CD4-positive, alpha-beta T cell treated with Interferon gamma for 1 hour (primary cell): ENCODE measurements around the gene CCDC8.
"Not testable (repeated sequence)": the region's sequence is repeated elsewhere in the genome, so short reads cannot be mapped to it uniquely, and the experiment has no call there.

Source experiments
- DNase-seq: peaks from one replicate; pipeline ENCODE4 v3.0.0-alpha.2; 2020

CCDC8 gene

GRCh38 chr19:46413262-46414031, at the start of gene CCDC8:
Gene CCDC8 (minus strand): TSS chr19:46413564. CDS start chr19:46412810, 754 bp downstream.
- no peak for DNase-seq

DNA sequence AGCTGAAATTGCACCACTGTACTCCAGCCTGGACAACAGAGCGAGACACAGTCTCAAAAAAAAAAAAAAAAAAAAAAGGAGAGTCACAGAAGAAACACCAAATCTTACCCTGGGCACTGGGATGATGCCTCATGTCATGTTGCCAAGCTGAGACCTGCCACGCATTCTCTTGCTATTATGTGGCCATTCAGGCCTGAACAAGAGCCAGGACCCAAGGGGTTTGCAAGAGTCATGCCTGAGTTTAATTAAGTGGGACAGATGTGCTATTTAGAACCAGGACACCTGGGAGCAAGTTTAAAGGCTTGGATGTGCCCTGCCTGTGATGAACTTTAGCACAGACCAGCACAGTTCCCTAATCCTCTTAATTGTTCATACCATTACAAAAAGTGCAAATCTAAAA, 48.2 kb upstream of the CCDC8 start:
- no peak for DNase-seq

GRCh38 chr19:46460981-46461380, 47.6 kb upstream of the CCDC8 start:
- DNase-seq: no peak

DNA sequence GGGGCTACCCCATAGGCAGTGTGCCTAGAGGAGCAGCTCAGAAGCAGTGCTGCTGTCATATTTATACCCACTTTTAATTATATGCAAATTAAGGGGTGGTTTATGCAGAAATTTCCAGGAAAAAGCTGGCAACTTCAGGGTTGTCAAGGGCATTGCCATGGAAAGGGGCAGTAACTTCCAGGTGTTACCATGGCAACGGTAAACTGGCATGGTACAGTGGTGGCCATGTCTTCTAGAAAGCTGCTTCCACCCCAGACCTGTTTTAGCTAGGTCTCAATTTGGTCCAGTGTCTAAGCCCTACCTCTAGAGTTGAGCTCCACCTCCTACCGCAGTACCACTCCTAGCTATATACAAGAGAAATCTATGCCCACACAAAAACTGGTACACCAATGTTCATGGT, 46.7 kb upstream of the CCDC8 start:
- no peak for DNase-seq

GRCh38 chr19:46456930-46457329, 43.6 kb upstream of the CCDC8 start:
- no peak for DNase-seq

DNA sequence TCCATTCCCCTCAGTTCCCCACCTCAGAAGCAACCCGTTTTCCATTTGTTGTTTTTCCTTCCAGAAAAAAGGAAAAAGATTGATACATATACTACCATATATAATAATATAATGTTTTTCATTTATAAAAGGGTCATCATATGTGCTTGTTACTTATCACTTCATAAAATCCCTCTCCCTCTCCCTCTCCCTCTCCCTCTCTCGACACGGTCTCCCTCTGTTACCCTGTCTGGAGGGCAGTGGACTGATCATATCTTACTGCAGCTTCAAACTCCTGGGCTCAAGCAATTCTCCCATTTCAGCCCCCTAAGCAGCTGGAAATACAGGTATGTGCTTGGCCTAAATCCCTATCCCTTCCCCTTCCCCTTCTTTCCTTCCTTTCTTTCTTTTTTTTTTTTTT, 40.9 kb upstream of the CCDC8 start:
- DNase-seq: no peak

- no peak for DNase-seq
Observed at GRCh38 chr19:46453661-46454060, 40.3 kb upstream of the CCDC8 start.

- no peak for DNase-seq
Observed at GRCh38 chr19:46452186-46452585, 38.8 kb upstream of the CCDC8 start.

GRCh38 chr19:46451352-46451751, 38.0 kb upstream of the CCDC8 start:
- DNase-seq: no peak

- no peak for DNase-seq
Observed at GRCh38 chr19:46450737-46451136, 37.4 kb upstream of the CCDC8 start.

- DNase-seq: no peak
Observed at GRCh38 chr19:46449228-46449627, 35.9 kb upstream of the CCDC8 start.

- DNase-seq: no peak
Observed at GRCh38 chr19:46448601-46449000, 35.2 kb upstream of the CCDC8 start.

DNA sequence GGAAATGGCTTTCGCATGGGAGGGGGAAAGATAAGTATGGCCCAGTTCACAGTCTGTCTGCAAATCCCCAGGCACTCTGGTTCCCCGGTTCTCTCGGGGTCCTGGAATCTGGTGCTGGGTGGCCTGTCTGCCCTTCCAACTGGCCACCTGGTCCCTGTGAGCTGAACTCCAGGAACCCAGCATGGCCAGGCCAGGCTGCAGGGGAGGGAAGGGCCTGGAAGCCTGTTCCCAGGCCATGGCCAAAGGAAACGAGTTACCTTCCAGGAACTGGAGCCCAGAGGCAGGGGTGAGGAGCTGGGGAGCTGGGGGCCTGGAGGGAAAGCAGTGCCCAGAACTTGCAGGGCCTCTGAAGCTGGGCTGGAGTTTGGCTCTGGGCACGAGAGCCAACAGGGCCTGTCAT, 34.5 kb upstream of the CCDC8 start:
- no peak for DNase-seq

DNA sequence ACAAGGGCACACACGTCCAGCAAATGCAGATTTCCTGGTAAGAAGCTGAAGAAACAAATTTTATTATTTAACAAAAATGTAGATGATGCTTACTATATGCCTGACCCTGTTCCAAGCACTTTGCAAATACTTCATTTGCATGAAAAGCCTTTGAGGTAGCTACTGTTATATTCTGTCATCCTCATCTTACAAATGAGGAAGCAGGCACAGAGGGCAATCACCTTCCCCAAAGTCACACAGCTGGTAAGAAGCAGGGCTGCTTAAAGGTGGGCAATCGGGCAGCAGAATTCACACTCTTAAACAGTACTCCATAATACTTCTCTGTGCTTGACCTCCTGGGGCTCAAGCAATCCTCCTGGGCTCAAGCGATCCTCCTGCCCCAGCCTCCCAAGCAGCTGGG, 33.6 kb upstream of the CCDC8 start:
- DNase-seq: no peak

GRCh38 chr19:46446021-46446420, 32.7 kb upstream of the CCDC8 start:
- no peak for DNase-seq

GRCh38 chr19:46442808-46443450, 29.6 kb upstream of the CCDC8 start:
- DNase-seq: no peak

- DNase-seq: no peak
Observed at GRCh38 chr19:46441866-46442265, 28.5 kb upstream of the CCDC8 start.

- DNase-seq: not testable (repeated sequence)
Observed at GRCh38 chr19:46435689-46436088, 22.3 kb upstream of the CCDC8 start.

DNA sequence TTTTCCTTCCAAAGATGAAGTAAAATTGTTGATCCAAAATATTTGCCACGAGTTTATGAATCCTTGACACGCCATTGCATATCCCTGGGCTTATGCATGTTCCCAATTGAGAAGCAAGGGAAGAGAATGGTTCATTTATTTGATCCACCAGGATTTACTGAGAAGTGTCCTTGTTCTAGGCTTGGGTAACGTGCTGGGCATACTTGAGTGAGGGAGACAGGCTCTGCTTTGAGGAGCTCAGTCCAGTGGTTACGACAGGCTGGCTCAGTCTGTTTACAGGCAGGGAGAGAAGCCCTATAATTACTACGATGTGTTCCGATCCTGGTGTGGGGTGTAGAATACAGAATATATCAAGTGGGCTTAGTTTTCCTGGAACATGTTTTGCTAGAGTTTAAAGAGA, 21.6 kb upstream of the CCDC8 start:
- no peak for DNase-seq

- not testable (repeated sequence) for DNase-seq
Observed at GRCh38 chr19:46433470-46433869, 20.1 kb upstream of the CCDC8 start.

DNA sequence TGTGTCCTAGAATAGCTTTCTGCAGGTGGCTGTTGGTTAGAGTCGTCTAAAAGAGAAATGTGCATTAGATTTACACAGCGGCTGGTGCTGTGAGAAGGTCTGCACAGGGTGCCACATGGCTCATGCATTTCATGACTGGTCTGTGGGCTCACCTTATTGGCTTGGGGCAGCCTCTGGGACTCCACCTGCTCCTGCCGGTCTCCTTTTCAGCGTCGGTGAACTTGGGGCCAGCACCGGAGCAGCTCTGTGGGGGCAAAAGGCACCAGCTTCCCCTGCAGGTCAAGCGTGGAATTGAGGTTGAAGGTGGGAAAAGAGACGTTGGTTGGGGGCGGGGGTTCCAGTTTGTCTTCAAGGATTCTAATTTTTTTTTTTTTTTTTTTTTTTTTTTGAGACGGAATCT, 18.5 kb upstream of the CCDC8 start:
- no peak for DNase-seq

DNA sequence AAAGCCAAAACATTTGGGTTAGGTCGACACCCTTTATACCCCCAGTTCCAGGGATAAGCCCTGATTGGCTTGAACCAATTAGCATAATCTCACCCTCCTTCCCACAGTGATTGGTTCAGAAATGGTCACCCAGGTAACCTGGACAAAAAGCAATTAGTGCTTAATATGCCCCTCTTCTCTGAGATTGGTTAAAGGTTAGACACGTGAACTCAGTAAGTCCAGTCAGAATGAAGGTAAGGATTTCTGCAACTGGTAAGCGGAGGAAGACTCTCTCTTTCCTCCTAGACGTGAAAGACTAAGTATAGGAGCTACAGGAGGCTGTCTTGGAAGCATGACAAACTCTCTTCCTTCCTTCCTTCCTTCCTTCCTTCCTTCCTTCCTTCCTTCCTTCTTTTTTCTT, 16.6 kb upstream of the CCDC8 start:
- no peak for DNase-seq

DNA sequence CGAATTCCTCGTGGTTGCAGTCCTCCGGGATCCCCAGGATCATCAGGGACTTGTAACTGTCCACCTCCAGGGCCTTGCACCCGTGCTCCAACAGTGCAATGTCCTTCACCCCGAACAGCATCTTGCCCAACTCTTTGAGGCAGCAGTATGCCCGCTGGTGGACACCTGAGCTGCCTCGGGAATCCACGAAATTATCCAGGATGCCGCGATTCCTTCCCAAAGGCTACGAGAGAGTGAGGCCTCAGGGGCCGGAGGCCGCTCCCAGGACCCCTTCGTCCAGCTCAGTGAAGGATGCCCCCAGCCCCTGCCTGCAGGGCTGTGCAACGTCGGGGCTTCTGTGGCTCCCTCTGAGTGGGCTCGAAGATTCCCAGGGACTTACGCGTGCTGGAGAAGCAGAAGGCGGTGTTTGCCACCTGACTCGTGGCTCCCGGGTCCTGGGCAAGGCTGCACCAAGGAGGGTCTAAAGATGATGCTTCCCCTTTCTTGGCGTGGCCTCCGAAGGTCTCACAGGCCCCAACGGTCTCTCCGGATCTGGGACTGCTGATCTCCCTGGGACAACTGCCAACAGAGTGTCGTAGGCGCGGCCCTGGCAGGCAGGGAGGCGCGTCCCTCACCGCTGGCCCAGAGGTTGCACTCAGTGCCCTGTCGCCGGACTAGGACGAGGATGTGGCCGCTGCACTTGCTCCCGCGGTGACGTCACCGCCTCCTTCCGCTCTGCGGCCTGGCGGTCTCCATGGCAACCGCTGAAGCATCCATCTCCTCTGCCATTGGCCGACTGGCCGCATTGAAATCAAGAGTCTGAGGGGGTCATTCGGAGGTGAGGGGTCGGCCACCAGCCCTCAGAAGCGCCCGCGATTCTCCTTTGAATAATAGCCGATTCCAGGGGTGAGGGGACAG, 15.1 kb upstream of the CCDC8 start, which contains the start of gene PNMA8C:
Gene PNMA8C, minus strand, starts transcription at position 698 of the 897 bp plus-strand sequence. Its CDS starts 577 bp downstream, at position 121.
- peak; percentile 78 for DNase-seq
